Vagina (tissue), 2 donors: ENCODE results near the gene TIMM22. TPM values are rescaled to one million over a fixed set of nuclear protein-coding genes. Genes with fewer than 3 reads are reported as not detected.

ENCODE experiments used
- DNase-seq, 2 donors: peaks; one replicate each; pipeline ENCODE4 v3.0.0-alpha.2; 2017; ENCODE audit errors: extremely low spot score in 2 of 2
- H3K27ac ChIP-seq: fragments of 200-600 bp; sonication (generic); one replicate; pipeline ENCODE4 v1.5.1; 2019
- H3K27me3 ChIP-seq: fragments of 200-600 bp; sonication (generic); one replicate; pipeline ENCODE4 v1.5.1; 2019
- H3K36me3 ChIP-seq, 2 donors: fragments of 200-600 bp; sonication (generic); one replicate each; pipeline ENCODE4 v1.5.1; 2017 to 2019
- H3K4me1 ChIP-seq: fragments of 200-600 bp; sonication (generic); one replicate; pipeline ENCODE4 v1.5.1; 2019
- H3K4me3 ChIP-seq, 2 donors: fragments of 200-600 bp; sonication (generic); 1 replicate in 1 of 2; 2 replicates in 1 of 2; pipeline ENCODE4 v1.5.1; 2016 to 2019
- H3K9me3 ChIP-seq: fragments of 200-600 bp; sonication (generic); one replicate; pipeline ENCODE4 v1.5.1; 2019
- POLR2A ChIP-seq, 2 donors: fragments of 450-650 bp; IDR thresholded peaks; one replicate each; pipeline ENCODE4 v1.6.1; 2017; ENCODE audit warnings: antibody characterized with exemption in 2 of 2, mild to moderate bottlenecking in 2 of 2, moderate library complexity in 2 of 2
- POLR2AphosphoS5 ChIP-seq, 2 donors: sonication (generic); formaldehyde crosslinking; IDR thresholded peaks; one replicate each; pipeline ENCODE4 v1.9.0; 2017; ENCODE audit warnings: antibody characterized with exemption in 2 of 2, mild to moderate bottlenecking in 2 of 2, low read depth in 1 of 2; ENCODE audit not compliant: insufficient read depth in 1 of 2
- intact Hi-C: fragments of 100-400 bp; cut with DNase I; formaldehyde crosslinking; loops from one replicate; pipeline ENCODE4 v1.15.1; 2023
- total RNA-seq: library from RNA; depleted of rRNA; stranded (reverse); fragments of >200 nt; gene quantifications from one replicate; pipeline ENCODE4 v1.2.3, GENCODE V29; 2016
- TF ChIP-seq, protein P1 (sequence below), 3 experiments: fragments of 450-650 bp in 2 of 3; fragments of 200-600 bp in 1 of 3; sonication (generic) in 1 of 3; IDR thresholded peaks; one replicate each; pipeline ENCODE4 v1.5.1; 2017 to 2019; ENCODE audit warnings: antibody characterized with exemption in 3 of 3, mild to moderate bottlenecking in 2 of 3, moderate library complexity in 2 of 3

TIMM22 gene
- total RNA-seq, 1 donor from 2014 or later: 8.8 TPM

- Histone ChIP-seq H3K4me3 (peak within 1 kb of the TSS; percentile 93), H3K27me3 (no peaks in the 10 kb centered on the region), H3K9me3 (no peaks in the 10 kb centered on the region), H3K27ac (peak within 1 kb of the TSS; percentile 93), H3K4me1 (peaks cover 43% of the 10 kb centered on the region), H3K36me3 (no peaks in the 10 kb centered on the region)
- DNase-seq: no peak
- intact Hi-C loops: loop anchor here (2.0 to 10.0 kb wide), 3 partner anchors 95 to 185 kb away; no protein-coding TSS in a partner anchor
- TF ChIP-seq, protein P1, sequence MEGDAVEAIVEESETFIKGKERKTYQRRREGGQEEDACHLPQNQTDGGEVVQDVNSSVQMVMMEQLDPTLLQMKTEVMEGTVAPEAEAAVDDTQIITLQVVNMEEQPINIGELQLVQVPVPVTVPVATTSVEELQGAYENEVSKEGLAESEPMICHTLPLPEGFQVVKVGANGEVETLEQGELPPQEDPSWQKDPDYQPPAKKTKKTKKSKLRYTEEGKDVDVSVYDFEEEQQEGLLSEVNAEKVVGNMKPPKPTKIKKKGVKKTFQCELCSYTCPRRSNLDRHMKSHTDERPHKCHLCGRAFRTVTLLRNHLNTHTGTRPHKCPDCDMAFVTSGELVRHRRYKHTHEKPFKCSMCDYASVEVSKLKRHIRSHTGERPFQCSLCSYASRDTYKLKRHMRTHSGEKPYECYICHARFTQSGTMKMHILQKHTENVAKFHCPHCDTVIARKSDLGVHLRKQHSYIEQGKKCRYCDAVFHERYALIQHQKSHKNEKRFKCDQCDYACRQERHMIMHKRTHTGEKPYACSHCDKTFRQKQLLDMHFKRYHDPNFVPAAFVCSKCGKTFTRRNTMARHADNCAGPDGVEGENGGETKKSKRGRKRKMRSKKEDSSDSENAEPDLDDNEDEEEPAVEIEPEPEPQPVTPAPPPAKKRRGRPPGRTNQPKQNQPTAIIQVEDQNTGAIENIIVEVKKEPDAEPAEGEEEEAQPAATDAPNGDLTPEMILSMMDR (IDR thresholded peaks at IDR 0.05): no peak
- TF ChIP-seq POLR2A (IDR thresholded peaks at IDR 0.05): peak; percentile 18 to 71
- TF ChIP-seq POLR2AphosphoS5 (IDR thresholded peaks at IDR 0.05; ENCODE audit: insufficient read depth in 1 of 2, low read depth in 1 of 2): peak in 1 of 2 donors; percentile 72
Measured at GRCh38 chr17:979539-980405, 17.2 kb upstream of the TIMM22 start, which contains the start of gene NXN. Gene NXN (minus strand): TSS chr17:979776.

DNA sequence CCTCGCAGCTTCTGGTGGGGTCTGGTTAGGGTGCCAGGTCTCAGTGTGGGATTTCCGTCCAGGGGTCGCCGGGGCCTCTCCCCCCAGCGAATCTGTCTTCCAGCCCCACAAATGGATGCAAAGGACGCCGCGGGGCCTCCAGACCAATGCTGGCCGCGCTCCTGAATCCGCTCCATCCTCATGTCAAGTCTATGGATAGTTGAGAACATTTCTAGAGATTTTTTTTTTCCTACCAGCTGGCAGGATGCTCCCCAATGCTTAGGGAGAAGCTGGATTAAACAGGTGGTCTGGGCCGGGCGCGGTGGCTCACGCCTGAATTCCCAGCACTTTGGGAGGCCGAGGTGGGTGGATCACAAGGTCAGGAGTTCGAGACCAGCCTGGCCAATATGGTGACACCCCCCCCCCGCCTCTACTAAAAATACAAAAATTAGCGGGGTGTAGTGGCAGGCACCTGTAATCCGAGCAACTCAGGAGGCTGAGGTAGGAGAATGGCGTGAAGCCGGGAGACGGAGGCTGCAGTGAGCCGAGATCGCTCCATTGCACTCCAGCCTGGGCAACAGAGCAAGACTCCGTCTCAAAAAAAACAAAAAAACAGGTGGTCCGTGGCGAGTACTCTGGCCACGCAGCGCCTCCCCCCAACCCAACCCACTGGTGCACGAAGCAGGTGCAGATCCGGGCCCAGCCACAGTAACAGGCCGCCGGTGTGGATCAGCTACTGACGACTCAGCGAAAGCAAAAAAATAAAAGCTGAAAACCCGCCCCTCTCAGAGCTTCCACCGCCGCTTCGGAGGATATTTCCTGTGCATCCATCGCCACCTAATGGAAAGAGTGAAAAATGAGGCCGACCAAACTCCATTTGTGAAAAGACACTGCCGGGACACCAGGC is 16.3 kb upstream of the TIMM22 start:
- H3K27ac ChIP-seq: peak overlapping the region; percentile 87
- no peak for DNase-seq
- no peaks in the 10 kb centered on the region for H3K27me3 ChIP-seq

GRCh38 chr17:981292-981658 is 15.7 kb upstream of the TIMM22 start:
- Histone ChIP-seq H3K4me3 (no peak overlapping the region), H3K9me3 (no peaks in the 10 kb centered on the region), H3K27me3 (no peaks in the 10 kb centered on the region), H3K27ac (no peak overlapping the region), H3K4me1 (peaks cover 30% of the 10 kb centered on the region), H3K36me3 (no peaks in the 10 kb centered on the region)
- no peak for TF ChIP-seq POLR2AphosphoS5 (IDR thresholded peaks at IDR 0.05; ENCODE audit: insufficient read depth in 1 of 2, low read depth in 1 of 2)
- TF ChIP-seq, protein P1 (IDR thresholded peaks at IDR 0.05): no peak
- no peak for TF ChIP-seq POLR2A (IDR thresholded peaks at IDR 0.05)
- no peak for DNase-seq
- intact Hi-C loops: loop anchor here (2.0 kb wide), 1 partner anchor 186 kb away; no protein-coding TSS in a partner anchor

More for the DNA sequence above, 16.3 kb upstream of the TIMM22 start:
- Histone ChIP-seq H3K36me3 (no peaks in the 10 kb centered on the region), H3K4me1 (peaks cover 34% of the 10 kb centered on the region), H3K4me3 (peak overlapping the region; percentile 93), H3K9me3 (no peaks in the 10 kb centered on the region)
- TF ChIP-seq POLR2A (IDR thresholded peaks at IDR 0.05) (no peak), POLR2AphosphoS5 (IDR thresholded peaks at IDR 0.05; ENCODE audit: insufficient read depth in 1 of 2, low read depth in 1 of 2) (peak in 1 of 2 donors; percentile 80)
- TF ChIP-seq, protein P1 (IDR thresholded peaks at IDR 0.05): peak; percentile 73 to 82 (median 79)
- intact Hi-C loops: loop anchor here (2.0 kb wide), 1 partner anchor 186 kb away; no protein-coding TSS in a partner anchor

- no peaks in the 10 kb centered on the region for H3K36me3 ChIP-seq
- no peaks in the 10 kb centered on the region for H3K27me3 ChIP-seq
- H3K4me3 ChIP-seq: no peak overlapping the region
- intact Hi-C loops: no loop called here
- H3K4me1 ChIP-seq: peaks cover 7% of the 10 kb centered on the region
- no peak for DNase-seq
- H3K9me3 ChIP-seq: no peaks in the 10 kb centered on the region
- TF ChIP-seq POLR2A (IDR thresholded peaks at IDR 0.05) (no peak), POLR2AphosphoS5 (IDR thresholded peaks at IDR 0.05; ENCODE audit: insufficient read depth in 1 of 2, low read depth in 1 of 2) (no peak)
- TF ChIP-seq, protein P1 (IDR thresholded peaks at IDR 0.05): no peak
- no peak overlapping the region for H3K27ac ChIP-seq
Measured at GRCh38 chr17:983921-984320, 13.0 kb upstream of the TIMM22 start.
